ENCODE results near the gene ZNF613. TPM values are rescaled to one million over a fixed set of nuclear protein-coding genes. Genes with fewer than 3 reads are reported as not detected.

The ZNF613 gene
- total and polyA plus RNA-seq, 2 of the 13 experiments (the other 11 are each of a cell fraction or from before 2014, with no cell fraction given) = 3.6 to 8.3 TPM

GRCh38 chr19:51926784-51927741 is at the start of gene ZNF613 (continued):
- TF ChIP-seq ZBTB25 (CRISPR knock-in tag; IDR thresholded peaks at IDR 0.05) = 0 out of 2 replicates have a peak, but pooled peaks have one; percentile 28
- TF ChIP-seq ZNF143 (CRISPR knock-in tag; IDR thresholded peaks at IDR 0.05) = peak; percentile 90
- peak; percentile 46 for TF ChIP-seq KMT2A (CRISPR knock-in tag; IDR thresholded peaks at IDR 0.05)
- TF ChIP-seq THAP11 (CRISPR knock-in tag; IDR thresholded peaks at IDR 0.05) = peak; percentile 86
- TF ChIP-seq NFYC (CRISPR knock-in tag; IDR thresholded peaks at IDR 0.05) = peak; percentile 74
- TF ChIP-seq KLF16 (CRISPR knock-in tag; IDR thresholded peaks at IDR 0.05) = peak; percentile 41; a peak in 1 of 4 replicates
- TF ChIP-seq SMAD1 (CRISPR knock-in tag; IDR thresholded peaks at IDR 0.05; ENCODE audit: borderline replicate concordance, low read depth) = peak; percentile 41; the same call in 1 of the 2 replicates
- TF ChIP-seq BRF2 (CRISPR knock-in tag; IDR thresholded peaks at IDR 0.05) = no peak
- TF ChIP-seq PITX1 (CRISPR knock-in tag; IDR thresholded peaks at IDR 0.05) = peak; percentile 54; the same call in 1 of the 2 replicates
- no peak for TF ChIP-seq ZNF34 (CRISPR knock-in tag; IDR thresholded peaks at IDR 0.05; ENCODE audit: borderline replicate concordance)
- peak; percentile 60; the same call in 1 of the 2 replicates for TF ChIP-seq ZHX2 (IDR thresholded peaks at IDR 0.05; ENCODE audit: low read depth)
- TF ChIP-seq ZHX2 (CRISPR knock-in tag; IDR thresholded peaks at IDR 0.05; ENCODE audit: borderline replicate concordance) = no peak
- TF ChIP-seq ZNF775 (CRISPR knock-in tag; IDR thresholded peaks at IDR 0.05; ENCODE audit: borderline replicate concordance) = 0 out of 2 replicates have a peak, but pooled peaks have one; percentile 31
- peak; percentile 70; the same call in 1 of the 2 replicates for TF ChIP-seq SNAPC5 (CRISPR knock-in tag; IDR thresholded peaks at IDR 0.05; ENCODE audit: borderline replicate concordance)
- TF ChIP-seq ZNF451 (CRISPR knock-in tag; IDR thresholded peaks at IDR 0.05) = 0 out of 2 replicates have a peak, but pooled peaks have one; percentile 8
